K562 (cell line): ENCODE results near the gene PDPK1. TPM values are rescaled to one million over a fixed set of nuclear protein-coding genes. Genes with fewer than 3 reads are reported as not detected.
A peak's percentile ranks its signal among the peaks of the same experiment; 100 is the strongest.

ENCODE experiments used
- ATAC-seq: fragments of 200-7000 bp; cut with Tn5 transposase; 3 replicates; pipeline ENCODE4 v1.9.1; 2020; ENCODE audit warnings: moderate library complexity
- BruUV-seq: library from RNA; stranded (reverse); fragments of 400-500 nt; replicated peaks from 2 replicates; lab custom pipeline; 2021; lab: Mats Ljungman, UMichigan
- CTCF ChIA-PET: fragments of 300-600 bp; formaldehyde crosslinking; extraction: SDS; loops from one replicate; lab custom pipeline; 2021; ENCODE audit warnings: low intra/inter-chr PET ratio; lab: Yijun Ruan, JAX
- POLR2A ChIA-PET: fragments of 300-600, 350-650 bp; sonication (Branson Sonifier 250); formaldehyde crosslinking; extraction: SDS; loops from one replicate; lab custom pipeline; 2021; ENCODE audit warnings: antibody characterized with exemption, inconsistent platforms; lab: Yijun Ruan, JAX
- DNase-seq, 4 experiments: peaks; one replicate each; pipeline versions ENCODE4 v3.0.0 to v3.0.0-alpha.2; 2011 to 2018; ENCODE audit warnings: low spot score in 3 of 4, mixed read lengths in 3 of 4; ENCODE audit errors: extremely low read depth in 1 of 4
- FAIRE-seq: peaks from 2 replicates; lab custom pipeline; 2011; peaks lifted over from hg19 to GRCh38; lab: Jason Lieb, UNC
- H2AFZ ChIP-seq: 2 replicates; pipeline ENCODE4 v1.6.0; 2011; ENCODE audit warnings: low read depth, low read length, control low read depth, inconsistent platforms
- H3K27ac ChIP-seq: fragments of 200-600 bp; 3 replicates; pipeline ENCODE4 v1.8.0; 2011; ENCODE audit warnings: low read depth, mild to moderate bottlenecking, control low read depth, inconsistent platforms, low read length, moderate library complexity, mixed read lengths; ENCODE audit errors: extremely low read depth
- H3K27me3 ChIP-seq, 2 experiments: fragments of 300-600 bp in 1 of 2; 2 replicates in 1 of 2; 3 replicates in 1 of 2; pipeline versions ENCODE4 v1.6.0 to v1.8.0; 2011; ENCODE audit warnings: inconsistent platforms in 2 of 2, low read length in 2 of 2, mild to moderate bottlenecking in 1 of 2, mixed read lengths in 1 of 2, moderate library complexity in 1 of 2; ENCODE audit not compliant: control insufficient read depth in 2 of 2, insufficient read depth in 2 of 2
- H3K36me3 ChIP-seq: fragments of 300-600 bp; 3 replicates; pipeline ENCODE4 v1.8.0; 2011; ENCODE audit warnings: mild to moderate bottlenecking, low read length, inconsistent platforms; ENCODE audit not compliant: control insufficient read depth, insufficient read depth
- H3K4me1 ChIP-seq, 2 experiments: fragments of 200-600 bp in 1 of 2; replicated peaks in 1 of 2; 2 replicates in 1 of 2; 3 replicates in 1 of 2; pipeline versions ENCODE4 v1.5.1 to v1.8.0; 2011; ENCODE audit warnings: inconsistent platforms in 2 of 2, low read length in 2 of 2, mild to moderate bottlenecking in 1 of 2, mixed read lengths in 1 of 2, moderate library complexity in 1 of 2; ENCODE audit not compliant: control insufficient read depth in 2 of 2, insufficient read depth in 2 of 2
- H3K4me2 ChIP-seq: 2 replicates; pipeline ENCODE4 v1.6.1; 2011; ENCODE audit warnings: low read length, control low read depth, inconsistent platforms, mixed read lengths; ENCODE audit not compliant: insufficient read depth
- H3K4me3 ChIP-seq: fragments of 200-600 bp; sonication (generic), shearing (Covaris generic); 2 replicates; pipeline ENCODE4 v1.5.1; 2016; ENCODE audit warnings: control low read depth, inconsistent platforms
- H3K79me2 ChIP-seq: fragments of 200-600 bp; 3 replicates; pipeline ENCODE4 v1.8.0; 2011; ENCODE audit warnings: low read length, inconsistent platforms; ENCODE audit not compliant: control insufficient read depth, insufficient read depth
- H3K9ac ChIP-seq, 2 experiments: 2 replicates each; pipeline versions ENCODE4 v1.6.0 to v1.6.1; 2011; ENCODE audit warnings: low read depth in 2 of 2, low read length in 2 of 2, control low read depth in 1 of 2, inconsistent platforms in 1 of 2, mild to moderate bottlenecking in 1 of 2, mixed read lengths in 1 of 2; ENCODE audit not compliant: insufficient read depth in 1 of 2
- H3K9me1 ChIP-seq: one replicate; pipeline ENCODE4 v1.6.0; 2011; ENCODE audit warnings: inconsistent platforms, mild to moderate bottlenecking, low read length, moderate library complexity; ENCODE audit not compliant: control insufficient read depth, insufficient read depth
- H3K9me3 ChIP-seq: replicated peaks from 2 replicates; pipeline ENCODE4 v1.5.1; 2011; ENCODE audit warnings: low read depth, low read length, inconsistent platforms; ENCODE audit not compliant: control insufficient read depth, insufficient read depth
- H4K20me1 ChIP-seq: replicated peaks from 2 replicates; pipeline ENCODE4 v1.6.1; 2011; ENCODE audit warnings: low read length, inconsistent platforms, mixed read lengths; ENCODE audit not compliant: control insufficient read depth, insufficient read depth
- ARID1B ChIP-seq: fragments of 450-650 bp; IDR thresholded peaks from 2 replicates; pipeline ENCODE4 v1.6.1; 2016; ENCODE audit warnings: antibody characterized with exemption, mild to moderate bottlenecking, inconsistent platforms
- KDM5B ChIP-seq: fragments of 200-600 bp; sonication (generic); IDR thresholded peaks from 2 replicates; pipeline ENCODE4 v1.6.1; 2012; ENCODE audit warnings: low read depth, mild to moderate bottlenecking, moderate library complexity, low read length, control low read depth, inconsistent platforms; ENCODE audit not compliant: insufficient replicate concordance
- NFIX ChIP-seq: fragments of 250-450 bp; sonication (Bioruptor Pico); IDR thresholded peaks from 2 replicates; pipeline ENCODE4 v1.4.0; 2020; ENCODE audit warnings: low read depth, mild to moderate bottlenecking, moderate library complexity
- ZNF408 ChIP-seq: fragments of 250-450 bp; sonication (Bioruptor Pico); IDR thresholded peaks from 2 replicates; pipeline ENCODE4 v1.4.0; 2020; ENCODE audit warnings: low read depth, mild to moderate bottlenecking, moderate library complexity
- ZNF584 ChIP-seq: fragments of 200-800 bp; sonication (Bioruptor generic); IDR thresholded peaks from 2 replicates; pipeline ENCODE4 v1.6.1; 2016; ENCODE audit warnings: low read depth, mild to moderate bottlenecking, missing genetic modification characterization, missing compliant biosample characterization
- ZSCAN29 ChIP-seq: fragments of 450-650 bp; IDR thresholded peaks from 2 replicates; pipeline ENCODE4 v1.6.1; 2017
- WGBS: fragments of 100-300 bp; shearing (Covaris generic); methylation state at CpG from one replicate; pipeline ENCODE4 v1.1.6; 2016; ENCODE audit warnings: low coverage, mixed read lengths; ENCODE audit not compliant: insufficient coverage; ENCODE audit errors: missing lambda C conversion rate; 5-methylcytosine and 5-hydroxymethylcytosine counted together
- in situ Hi-C: fragments of 300-500 bp; cut with MboI; formaldehyde crosslinking; loops from 4 replicates; pipeline ENCODE4 v1.15.0; 2018; ENCODE audit warnings: inconsistent platforms, mixed read lengths
- intact Hi-C: fragments of 100-400 bp; cut with micrococcal nuclease; formaldehyde crosslinking; loops from 2 replicates; pipeline ENCODE4 v1.14.2; 2022
- polyA plus RNA-seq, 8 experiments: library from polyadenylated mRNA; depleted of rRNA in 4 of 8; stranded (reverse) in 5 of 8; unstranded in 3 of 8; fragments of >200 nt; fragmentation: Nextera tagmentation in 2 of 8; fragmentation: Illumina TruSeq in 1 of 8; extraction: Ambion mirVana in 2 of 8; extraction: Trizol in 1 of 8; gene quantifications; 2 replicates each; pipeline versions ENCODE4 v1.2.1 to v1.2.3, GENCODE V29; 2011 to 2014; ENCODE audit warnings: inconsistent platforms in 1 of 8, missing spikeins in 1 of 8
- total RNA-seq, 7 experiments: library from RNA; depleted of rRNA in 6 of 7; stranded (reverse); fragments of >200 nt in 6 of 7; fragmentation: Illumina TruSeq in 2 of 7; extraction: Trizol in 2 of 7; gene quantifications; 2 replicates each; pipeline versions ENCODE4 v1.2.1 to v1.2.3, GENCODE V29; 2011 to 2021; ENCODE audit warnings: low replicate concordance in 1 of 7
- TF ChIP-seq, protein P1 (sequence below): fragments of 200-800 bp; sonication (Bioruptor generic); IDR thresholded peaks from 2 replicates; pipeline ENCODE4 v1.6.1; 2017; ENCODE audit warnings: missing genetic modification characterization, missing compliant biosample characterization
- TF ChIP-seq, protein P2 (sequence below): fragments of 250-450 bp; sonication (Bioruptor Pico); IDR thresholded peaks from 2 replicates; pipeline ENCODE4 v1.8.0; 2022; ENCODE audit warnings: moderate library complexity, mild to moderate bottlenecking, inconsistent platforms
- TF ChIP-seq, protein P3 (sequence below): fragments of 200-800 bp; sonication (Bioruptor generic); IDR thresholded peaks from 2 replicates; pipeline ENCODE4 v1.6.1; 2016; ENCODE audit warnings: missing genetic modification characterization, missing compliant biosample characterization

Gene PDPK1
- total and polyA plus RNA-seq, 9 of the 15 experiments (the other 6 are each of a cell fraction or from before 2014, with no cell fraction given), result 4.0 to 37.2 (median 18.7) TPM

DNA sequence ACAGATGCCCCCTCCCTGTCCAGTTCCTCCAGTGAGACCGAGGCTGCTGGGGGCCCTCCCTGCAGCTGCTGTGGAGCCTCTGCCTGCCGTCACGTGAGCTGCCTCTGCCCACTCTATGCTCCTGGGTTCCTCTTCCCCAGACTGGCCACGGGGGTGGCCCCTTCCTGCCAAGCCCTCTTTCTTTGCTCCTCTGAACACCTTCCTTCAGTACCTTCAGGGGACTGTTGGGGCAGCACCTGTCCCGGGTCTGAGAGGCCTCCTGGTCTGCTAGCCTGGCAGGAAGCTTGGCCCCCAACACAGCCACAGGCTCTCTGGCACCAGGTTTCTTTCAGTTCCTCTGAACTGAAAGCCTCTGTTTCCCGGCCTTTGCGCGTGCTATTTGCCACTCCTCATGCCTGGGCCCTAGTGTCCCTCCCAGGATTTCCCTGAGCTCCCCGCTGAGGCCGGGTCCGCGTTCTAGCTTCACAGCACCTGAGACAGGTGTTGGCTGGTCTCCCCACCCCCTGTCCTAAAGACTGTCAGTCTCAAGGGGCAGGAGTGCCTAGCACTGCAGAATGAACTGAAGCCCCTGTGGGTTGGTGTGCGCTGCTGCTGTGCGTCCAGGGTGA is 30.7 kb upstream of the PDPK1 start:
- no peak overlapping the region for H2AFZ ChIP-seq

More for the DNA sequence above, 30.7 kb upstream of the PDPK1 start:
- ATAC-seq, result no peak; the same call in 2 of the 3 replicates
- Histone ChIP-seq H3K9me3 (no peaks in the 10 kb centered on the region), H3K9ac (peak overlapping the region in 1 of 2 experiments; percentile 66; a peak in 1 of 4 replicates), H3K27ac (no peak overlapping the region), H4K20me1 (peaks cover 3% of the 10 kb centered on the region; the same call in 1 of the 2 replicates), H3K4me1 (peaks cover 21 to 56% of the 10 kb centered on the region in 2 experiments), H3K27me3 (no peaks in the 10 kb centered on the region), H3K79me2 (no peaks in the 10 kb centered on the region; the same call in 2 of the 3 replicates), H3K9me1 (no peaks in the 10 kb centered on the region), H3K4me2 (no peak overlapping the region), H3K36me3 (peaks cover 16% of the 10 kb centered on the region; the same call in 1 of the 3 replicates), H3K4me3 (no peak overlapping the region)
- WGBS, result 81% methylated on average over 14 of the region's 14 CpGs
- CTCF ChIA-PET, result interaction anchor here (0.6 kb wide), 1 partner anchor 900 kb away, joined by 3 read pairs; no protein-coding TSS in a partner anchor
- no TSS peak for BruUV-seq
- DNase-seq, result no peak
- intact Hi-C loops, result loop anchor here (10.0 kb wide), 1 partner anchor 162 kb away; the partner anchor contains the start of gene ABCA3
- no peak for FAIRE-seq
- TF ChIP-seq ZSCAN29, result no peak
- TF ChIP-seq ZNF584, result no peak
- no peak for TF ChIP-seq NFIX
- no peak for TF ChIP-seq ARID1B
- TF ChIP-seq ZNF408, result no peak
- TF ChIP-seq, protein P1, sequence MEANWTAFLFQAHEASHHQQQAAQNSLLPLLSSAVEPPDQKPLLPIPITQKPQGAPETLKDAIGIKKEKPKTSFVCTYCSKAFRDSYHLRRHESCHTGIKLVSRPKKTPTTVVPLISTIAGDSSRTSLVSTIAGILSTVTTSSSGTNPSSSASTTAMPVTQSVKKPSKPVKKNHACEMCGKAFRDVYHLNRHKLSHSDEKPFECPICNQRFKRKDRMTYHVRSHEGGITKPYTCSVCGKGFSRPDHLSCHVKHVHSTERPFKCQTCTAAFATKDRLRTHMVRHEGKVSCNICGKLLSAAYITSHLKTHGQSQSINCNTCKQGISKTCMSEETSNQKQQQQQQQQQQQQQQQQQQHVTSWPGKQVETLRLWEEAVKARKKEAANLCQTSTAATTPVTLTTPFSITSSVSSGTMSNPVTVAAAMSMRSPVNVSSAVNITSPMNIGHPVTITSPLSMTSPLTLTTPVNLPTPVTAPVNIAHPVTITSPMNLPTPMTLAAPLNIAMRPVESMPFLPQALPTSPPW (CRISPR knock-in tag), result no peak
- TF ChIP-seq, protein P2, sequence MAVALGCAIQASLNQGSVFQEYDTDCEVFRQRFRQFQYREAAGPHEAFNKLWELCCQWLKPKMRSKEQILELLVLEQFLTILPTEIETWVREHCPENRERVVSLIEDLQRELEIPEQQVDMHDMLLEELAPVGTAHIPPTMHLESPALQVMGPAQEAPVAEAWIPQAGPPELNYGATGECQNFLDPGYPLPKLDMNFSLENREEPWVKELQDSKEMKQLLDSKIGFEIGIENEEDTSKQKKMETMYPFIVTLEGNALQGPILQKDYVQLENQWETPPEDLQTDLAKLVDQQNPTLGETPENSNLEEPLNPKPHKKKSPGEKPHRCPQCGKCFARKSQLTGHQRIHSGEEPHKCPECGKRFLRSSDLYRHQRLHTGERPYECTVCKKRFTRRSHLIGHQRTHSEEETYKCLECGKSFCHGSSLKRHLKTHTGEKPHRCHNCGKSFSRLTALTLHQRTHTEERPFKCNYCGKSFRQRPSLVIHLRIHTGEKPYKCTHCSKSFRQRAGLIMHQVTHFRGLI (CRISPR knock-in tag), result no peak
- TF ChIP-seq KDM5B, result no peak
- TF ChIP-seq, protein P3, sequence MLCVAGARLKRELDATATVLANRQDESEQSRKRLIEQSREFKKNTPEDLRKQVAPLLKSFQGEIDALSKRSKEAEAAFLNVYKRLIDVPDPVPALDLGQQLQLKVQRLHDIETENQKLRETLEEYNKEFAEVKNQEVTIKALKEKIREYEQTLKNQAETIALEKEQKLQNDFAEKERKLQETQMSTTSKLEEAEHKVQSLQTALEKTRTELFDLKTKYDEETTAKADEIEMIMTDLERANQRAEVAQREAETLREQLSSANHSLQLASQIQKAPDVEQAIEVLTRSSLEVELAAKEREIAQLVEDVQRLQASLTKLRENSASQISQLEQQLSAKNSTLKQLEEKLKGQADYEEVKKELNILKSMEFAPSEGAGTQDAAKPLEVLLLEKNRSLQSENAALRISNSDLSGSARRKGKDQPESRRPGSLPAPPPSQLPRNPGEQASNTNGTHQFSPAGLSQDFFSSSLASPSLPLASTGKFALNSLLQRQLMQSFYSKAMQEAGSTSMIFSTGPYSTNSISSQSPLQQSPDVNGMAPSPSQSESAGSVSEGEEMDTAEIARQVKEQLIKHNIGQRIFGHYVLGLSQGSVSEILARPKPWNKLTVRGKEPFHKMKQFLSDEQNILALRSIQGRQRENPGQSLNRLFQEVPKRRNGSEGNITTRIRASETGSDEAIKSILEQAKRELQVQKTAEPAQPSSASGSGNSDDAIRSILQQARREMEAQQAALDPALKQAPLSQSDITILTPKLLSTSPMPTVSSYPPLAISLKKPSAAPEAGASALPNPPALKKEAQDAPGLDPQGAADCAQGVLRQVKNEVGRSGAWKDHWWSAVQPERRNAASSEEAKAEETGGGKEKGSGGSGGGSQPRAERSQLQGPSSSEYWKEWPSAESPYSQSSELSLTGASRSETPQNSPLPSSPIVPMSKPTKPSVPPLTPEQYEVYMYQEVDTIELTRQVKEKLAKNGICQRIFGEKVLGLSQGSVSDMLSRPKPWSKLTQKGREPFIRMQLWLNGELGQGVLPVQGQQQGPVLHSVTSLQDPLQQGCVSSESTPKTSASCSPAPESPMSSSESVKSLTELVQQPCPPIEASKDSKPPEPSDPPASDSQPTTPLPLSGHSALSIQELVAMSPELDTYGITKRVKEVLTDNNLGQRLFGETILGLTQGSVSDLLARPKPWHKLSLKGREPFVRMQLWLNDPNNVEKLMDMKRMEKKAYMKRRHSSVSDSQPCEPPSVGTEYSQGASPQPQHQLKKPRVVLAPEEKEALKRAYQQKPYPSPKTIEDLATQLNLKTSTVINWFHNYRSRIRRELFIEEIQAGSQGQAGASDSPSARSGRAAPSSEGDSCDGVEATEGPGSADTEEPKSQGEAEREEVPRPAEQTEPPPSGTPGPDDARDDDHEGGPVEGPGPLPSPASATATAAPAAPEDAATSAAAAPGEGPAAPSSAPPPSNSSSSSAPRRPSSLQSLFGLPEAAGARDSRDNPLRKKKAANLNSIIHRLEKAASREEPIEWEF (CRISPR knock-in tag), result no peak
- in situ Hi-C loops, result no loop called here
- POLR2A ChIA-PET, result interaction anchor here (0.6 kb wide), 1 partner anchor 1394 kb away, joined by 3 read pairs; no protein-coding TSS in a partner anchor
